Esophagus (tissue), 2 donors: ENCODE data around the gene SEL1L2. TPM values are rescaled to one million over a fixed set of nuclear protein-coding genes. Genes with fewer than 3 reads are reported as not detected.

Experiments used
- H3K27ac ChIP-seq, 2 donors: one replicate each; pipeline ENCODE4 v1.5.1; 2013; ENCODE audit warnings: low read depth in 2 of 2, mild to moderate bottlenecking in 2 of 2, inconsistent platforms in 1 of 2, low read length in 1 of 2, moderate library complexity in 1 of 2
- H3K27me3 ChIP-seq, 2 donors: one replicate each; pipeline ENCODE4 v1.6.1; 2013; ENCODE audit warnings: low read length in 2 of 2, control low read depth in 1 of 2, mild to moderate bottlenecking in 1 of 2; ENCODE audit not compliant: insufficient read depth in 2 of 2, control insufficient read depth in 1 of 2
- H3K36me3 ChIP-seq, 2 donors: one replicate each; pipeline ENCODE4 v1.6.1; 2013; ENCODE audit warnings: low read length in 1 of 2; ENCODE audit not compliant: control insufficient read depth in 2 of 2, insufficient read depth in 2 of 2
- H3K4me1 ChIP-seq, 2 donors: one replicate each; pipeline ENCODE4 v1.6.1; 2013; ENCODE audit warnings: low read length in 1 of 2; ENCODE audit not compliant: control insufficient read depth in 2 of 2, insufficient read depth in 2 of 2
- H3K4me3 ChIP-seq, 2 donors: one replicate each; pipeline ENCODE4 v1.5.1; 2013; ENCODE audit warnings: low read length in 2 of 2, mild to moderate bottlenecking in 2 of 2, low read depth in 1 of 2, moderate library complexity in 1 of 2
- H3K9me3 ChIP-seq, 2 donors: one replicate each; pipeline ENCODE4 v1.6.1; 2013; ENCODE audit warnings: mild to moderate bottlenecking in 2 of 2, low read depth in 1 of 2, low read length in 1 of 2, moderate library complexity in 1 of 2; ENCODE audit not compliant: control insufficient read depth in 2 of 2, insufficient read depth in 1 of 2
- WGBS, 2 donors: extraction: QIAGEN DNeasy Blood & Tissue Kit; methylation state at CpG; one replicate each; pipeline ENCODE4 v1.1.7; 2013; 5-methylcytosine and 5-hydroxymethylcytosine counted together
- polyA plus RNA-seq, 2 donors: library from polyadenylated mRNA; stranded (reverse); fragments of 200-250 nt; gene quantifications; one replicate each; pipeline ENCODE4 v1.2.3, GENCODE V29; 2013
- donor health status: healthy with polysubstance abuse.
- donor health status: Bipolar disorder and iron deficiency.

The SEL1L2 gene
- polyA plus RNA-seq, 2 donors, result not detected

- WGBS, 2 donors, result 84 to 90% methylated on average over 5 of the region's 5 CpGs
Measured at GRCh38 chr20:13858439-13858838, 132.0 kb downstream of the SEL1L2 start.

GRCh38 chr20:13857961-13858360, 132.5 kb downstream of the SEL1L2 start:
- 82 to 91% methylated on average over 7 of the region's 7 CpGs for WGBS, 2 donors
- H3K27ac ChIP-seq, result peak overlapping the region in 1 of 2 donors; percentile 12

More at GRCh38 chr20:13858439-13858838, 132.0 kb downstream of the SEL1L2 start:
- H3K9me3 ChIP-seq, result no peaks in the 10 kb centered on the region
- no peaks in the 10 kb centered on the region for H3K36me3 ChIP-seq
- H3K27me3 ChIP-seq, result no peaks in the 10 kb centered on the region
- H3K4me1 ChIP-seq, result peaks cover 2 to 3% of the 10 kb centered on the region in 2 donors
- H3K4me3 ChIP-seq, result no peak overlapping the region
- peak overlapping the region in 1 of 2 donors; percentile 12 for H3K27ac ChIP-seq

GRCh38 chr20:13857304-13857703, 133.1 kb downstream of the SEL1L2 start:
- Histone ChIP-seq H3K4me1 (peaks cover 2 to 3% of the 10 kb centered on the region in 2 donors), H3K36me3 (no peaks in the 10 kb centered on the region), H3K27ac (no peak overlapping the region), H3K9me3 (no peaks in the 10 kb centered on the region), H3K27me3 (no peaks in the 10 kb centered on the region), H3K4me3 (no peak overlapping the region)
- WGBS, 2 donors, result 54 to 65% methylated on average over 3 of the region's 3 CpGs

More at GRCh38 chr20:13857961-13858360, 132.5 kb downstream of the SEL1L2 start:
- Histone ChIP-seq H3K4me3 (no peak overlapping the region), H3K36me3 (no peaks in the 10 kb centered on the region), H3K27me3 (no peaks in the 10 kb centered on the region), H3K4me1 (peaks cover 2 to 3% of the 10 kb centered on the region in 2 donors), H3K9me3 (no peaks in the 10 kb centered on the region)

GRCh38 chr20:13856354-13856753, 134.1 kb downstream of the SEL1L2 start:
- no peaks in the 10 kb centered on the region for H3K36me3 ChIP-seq
- H3K9me3 ChIP-seq, result no peaks in the 10 kb centered on the region
- 68 to 72% methylated on average over 4 of the region's 4 CpGs for WGBS, 2 donors
- H3K4me1 ChIP-seq, result peaks cover 2 to 3% of the 10 kb centered on the region in 2 donors
- H3K27ac ChIP-seq, result no peak overlapping the region
- H3K27me3 ChIP-seq, result no peaks in the 10 kb centered on the region
- H3K4me3 ChIP-seq, result no peak overlapping the region

- Histone ChIP-seq H3K36me3 (no peaks in the 10 kb centered on the region), H3K4me1 (peaks cover 2 to 3% of the 10 kb centered on the region in 2 donors), H3K27me3 (no peaks in the 10 kb centered on the region), H3K9me3 (no peaks in the 10 kb centered on the region), H3K4me3 (no peak overlapping the region), H3K27ac (no peak overlapping the region)
- 82 to 88% methylated on average over 4 of the region's 4 CpGs for WGBS, 2 donors
Measured at GRCh38 chr20:13855613-13856012, 134.8 kb downstream of the SEL1L2 start.

GRCh38 chr20:13852306-13852705, 138.1 kb downstream of the SEL1L2 start:
- Histone ChIP-seq H3K9me3 (no peaks in the 10 kb centered on the region), H3K4me3 (no peak overlapping the region), H3K27me3 (no peaks in the 10 kb centered on the region), H3K4me1 (peaks cover under 1 to 1% of the 10 kb centered on the region in 2 donors), H3K27ac (no peak overlapping the region), H3K36me3 (no peaks in the 10 kb centered on the region)
- 47 to 49% methylated on average over 1 of the region's 1 CpG for WGBS, 2 donors

GRCh38 chr20:13851279-13851678, 139.1 kb downstream of the SEL1L2 start:
- Histone ChIP-seq H3K27ac (no peak overlapping the region), H3K4me1 (no peaks in the 10 kb centered on the region), H3K36me3 (no peaks in the 10 kb centered on the region), H3K4me3 (no peak overlapping the region), H3K9me3 (no peaks in the 10 kb centered on the region), H3K27me3 (no peaks in the 10 kb centered on the region)
- 77 to 87% methylated on average over 2 of the region's 2 CpGs for WGBS, 2 donors

- Histone ChIP-seq H3K36me3 (no peaks in the 10 kb centered on the region), H3K4me3 (no peak overlapping the region), H3K9me3 (no peaks in the 10 kb centered on the region), H3K27me3 (no peaks in the 10 kb centered on the region), H3K27ac (no peak overlapping the region), H3K4me1 (no peaks in the 10 kb centered on the region)
- WGBS, 2 donors, result 71 to 77% methylated on average over 4 of the region's 4 CpGs
Measured at GRCh38 chr20:13844296-13844695, 146.1 kb downstream of the SEL1L2 start.

- no peaks in the 10 kb centered on the region for H3K4me1 ChIP-seq
- no peak overlapping the region for H3K27ac ChIP-seq
- WGBS, 2 donors, result 79 to 83% methylated on average over 3 of the region's 3 CpGs
- no peaks in the 10 kb centered on the region for H3K9me3 ChIP-seq
- no peaks in the 10 kb centered on the region for H3K36me3 ChIP-seq
- H3K4me3 ChIP-seq, result no peak overlapping the region
- no peaks in the 10 kb centered on the region for H3K27me3 ChIP-seq
Measured at GRCh38 chr20:13841206-13841605, 149.2 kb downstream of the SEL1L2 start.

GRCh38 chr20:13840093-13840465, 150.3 kb downstream of the SEL1L2 start:
- 56 to 74% methylated on average over 4 of the region's 4 CpGs for WGBS, 2 donors
- Histone ChIP-seq H3K4me3 (no peak overlapping the region), H3K4me1 (no peaks in the 10 kb centered on the region), H3K27me3 (no peaks in the 10 kb centered on the region), H3K27ac (no peak overlapping the region), H3K9me3 (no peaks in the 10 kb centered on the region), H3K36me3 (no peaks in the 10 kb centered on the region)
